ENCODE measurements around the gene BOC.

BOC gene

GRCh38 chr3:113283306-113283705 lies 71.9 kb downstream of the BOC start:
- no peak for TF ChIP-seq CTCF (IDR thresholded peaks at IDR 0.05; ENCODE audit: low read depth, low read length, missing control alignments)
- no peak for DNase-seq (ENCODE audit: low read depth)
- H3K4me3 ChIP-seq (ENCODE audit: low read depth, low read length): no peak overlapping the region

DNA sequence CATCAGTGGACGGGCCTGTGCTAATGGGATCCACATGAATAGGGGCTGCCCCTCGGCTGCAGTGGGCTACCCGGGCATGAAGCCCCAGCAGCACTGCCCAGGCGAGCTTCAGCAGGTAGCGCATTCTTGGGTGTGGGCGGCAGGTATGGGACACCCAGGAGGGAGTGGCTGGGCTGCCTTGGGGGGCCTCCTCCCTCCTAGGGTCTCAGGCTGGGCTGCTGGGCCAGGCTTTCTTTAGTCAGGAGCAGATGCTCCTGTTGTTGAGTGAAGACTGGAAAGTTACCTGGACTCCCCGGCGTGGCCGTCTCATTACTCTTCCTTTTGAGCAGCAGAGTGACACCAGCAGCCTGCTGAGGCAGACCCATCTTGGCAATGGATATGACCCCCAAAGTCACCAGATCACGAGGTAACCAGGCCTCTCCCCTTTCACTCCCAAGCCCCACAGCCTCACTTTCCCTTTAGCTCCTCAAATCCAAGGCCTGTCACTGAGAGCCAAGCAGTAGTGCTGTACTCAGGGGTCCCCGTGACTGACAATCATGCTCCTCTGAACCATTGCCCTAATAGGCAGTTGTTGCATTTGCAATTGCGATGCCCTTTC lies 73.2 kb downstream of the BOC start:
- TF ChIP-seq CTCF (IDR thresholded peaks at IDR 0.05; ENCODE audit: low read depth, low read length, missing control alignments): no peak
- no peak for DNase-seq (ENCODE audit: low read depth)
- H3K4me3 ChIP-seq (ENCODE audit: low read depth, low read length): no peak overlapping the region

DNA sequence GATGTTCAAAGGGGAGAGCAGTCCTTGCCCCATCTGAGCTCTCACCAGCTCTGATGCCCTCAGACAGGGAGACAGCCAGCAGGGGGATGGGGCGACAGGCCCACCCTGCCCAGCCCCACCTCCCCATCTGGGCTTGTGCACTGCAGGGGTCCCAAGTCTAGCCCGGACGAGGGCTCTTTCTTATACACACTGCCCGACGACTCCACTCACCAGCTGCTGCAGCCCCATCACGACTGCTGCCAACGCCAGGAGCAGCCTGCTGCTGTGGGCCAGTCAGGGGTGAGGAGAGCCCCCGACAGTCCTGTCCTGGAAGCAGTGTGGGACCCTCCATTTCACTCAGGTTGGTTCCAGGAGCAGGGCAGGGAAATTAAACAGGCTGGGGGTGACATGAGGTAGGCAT lies 73.9 kb downstream of the BOC start:
- H3K4me3 ChIP-seq (ENCODE audit: low read depth, low read length): no peak overlapping the region
- TF ChIP-seq CTCF (IDR thresholded peaks at IDR 0.05; ENCODE audit: low read depth, low read length, missing control alignments): no peak
- no peak for DNase-seq (ENCODE audit: low read depth)

DNA sequence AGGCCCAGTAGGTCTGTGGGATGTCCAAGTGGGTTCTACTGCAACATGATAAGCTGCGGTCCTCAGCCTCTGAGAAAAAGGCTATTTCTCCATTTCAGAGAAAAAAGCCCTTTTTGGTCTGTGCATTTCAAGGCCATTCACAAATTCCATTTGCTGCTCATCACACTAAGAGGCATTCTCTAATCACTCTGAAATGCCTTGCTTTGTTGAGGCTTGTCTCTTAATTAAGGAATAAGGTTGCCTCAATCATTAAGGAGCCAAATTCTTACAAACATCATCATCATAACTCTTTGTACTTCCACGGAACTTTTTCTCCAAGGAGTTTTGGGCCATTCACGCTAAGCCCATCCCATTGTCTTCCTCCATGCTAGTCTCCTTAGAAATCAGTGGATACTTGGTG lies 74.4 kb downstream of the BOC start:
- H3K4me3 ChIP-seq (ENCODE audit: low read depth, low read length): no peak overlapping the region
- no peak for DNase-seq (ENCODE audit: low read depth)
- no peak for TF ChIP-seq CTCF (IDR thresholded peaks at IDR 0.05; ENCODE audit: low read depth, low read length, missing control alignments)

GRCh38 chr3:113286524-113286923 lies 75.2 kb downstream of the BOC start:
- no peak for TF ChIP-seq CTCF (IDR thresholded peaks at IDR 0.05; ENCODE audit: low read depth, low read length, missing control alignments)
- H3K4me3 ChIP-seq (ENCODE audit: low read depth, low read length): no peak overlapping the region
- no peak for DNase-seq (ENCODE audit: low read depth)

- no peak overlapping the region for H3K4me3 ChIP-seq (ENCODE audit: low read depth, low read length)
- no peak for TF ChIP-seq CTCF (IDR thresholded peaks at IDR 0.05; ENCODE audit: low read depth, low read length, missing control alignments)
- no peak for DNase-seq (ENCODE audit: low read depth)
These were observed 75.9 kb downstream of the BOC start for GRCh38 chr3:113287111-113287802.

Data from GM12864 (cell line).